GM18909 (cell line): ENCODE measurements around the gene AMPD2.
A peak's percentile ranks its signal among the peaks of the same experiment; 100 is the strongest.

Experiments
- ATAC-seq: cut with Tn5 transposase; IDR thresholded peaks from one replicate; pipeline ENCODE4 v1.9.1; 2021; ENCODE audit warnings: mild to moderate bottlenecking; ENCODE audit not compliant: unreplicated experiment, poor library complexity

AMPD2 gene

DNA sequence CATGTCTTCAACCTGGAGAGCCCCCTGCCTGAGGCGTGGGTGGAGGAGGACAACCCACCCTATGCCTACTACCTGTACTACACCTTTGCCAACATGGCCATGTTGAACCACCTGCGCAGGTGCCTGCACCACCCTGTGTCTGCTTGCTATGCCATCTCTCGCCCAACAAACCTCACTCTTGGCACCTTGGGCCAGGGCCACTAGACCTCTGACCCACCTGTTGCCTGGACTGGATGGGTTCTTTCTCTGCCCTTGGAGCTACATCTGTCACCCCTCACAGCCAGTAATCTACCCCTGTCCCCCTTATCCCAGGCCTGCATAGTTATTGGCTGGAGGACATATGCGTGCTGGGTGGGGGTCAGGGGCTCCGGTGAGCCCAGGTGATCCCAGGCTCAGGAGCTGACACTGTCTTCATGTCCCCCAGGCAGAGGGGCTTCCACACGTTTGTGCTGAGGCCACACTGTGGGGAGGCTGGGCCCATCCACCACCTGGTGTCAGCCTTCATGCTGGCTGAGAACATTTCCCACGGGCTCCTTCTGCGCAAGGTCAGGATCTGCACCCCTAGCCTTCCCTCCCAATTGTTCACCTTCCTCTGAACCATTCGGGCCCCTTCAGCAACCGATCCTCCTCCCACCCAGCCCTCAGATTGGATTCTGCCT is 9.9 kb downstream of the AMPD2 start:
- no peak for ATAC-seq

DNA sequence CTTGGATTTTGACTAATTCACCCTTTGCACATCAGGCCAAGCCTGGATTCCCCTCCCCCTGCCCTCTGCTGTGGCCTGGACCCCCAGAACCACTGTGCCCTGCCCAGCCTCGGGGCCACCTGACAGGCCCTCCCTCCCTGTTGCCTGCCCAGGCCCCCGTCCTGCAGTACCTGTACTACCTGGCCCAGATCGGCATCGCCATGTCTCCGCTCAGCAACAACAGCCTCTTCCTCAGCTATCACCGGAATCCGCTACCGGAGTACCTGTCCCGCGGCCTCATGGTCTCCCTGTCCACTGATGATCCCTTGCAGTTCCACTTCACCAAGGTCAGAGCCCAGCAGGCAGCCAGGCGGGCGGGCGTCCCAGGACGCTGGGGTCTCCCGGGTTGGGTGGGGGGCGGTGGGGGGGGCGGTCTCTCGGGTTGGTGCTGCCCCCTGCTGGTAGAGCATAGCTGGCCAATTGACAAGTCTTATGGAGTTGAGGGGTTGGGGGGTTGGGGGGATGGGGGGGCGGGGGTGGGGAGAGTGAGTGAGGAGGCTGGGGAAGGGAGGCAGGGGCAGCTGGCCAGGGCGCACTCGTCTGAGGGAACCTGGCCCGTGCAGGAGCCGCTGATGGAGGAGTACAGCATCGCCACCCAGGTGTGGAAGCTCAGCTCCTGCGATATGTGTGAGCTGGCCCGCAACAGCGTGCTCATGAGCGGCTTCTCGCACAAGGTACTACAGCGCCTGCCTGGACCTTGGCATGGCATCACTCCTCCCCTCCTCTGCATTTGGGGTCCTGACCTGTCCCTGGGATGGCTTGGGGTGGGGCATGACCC is 10.7 kb downstream of the AMPD2 start:
- no peak for ATAC-seq

DNA sequence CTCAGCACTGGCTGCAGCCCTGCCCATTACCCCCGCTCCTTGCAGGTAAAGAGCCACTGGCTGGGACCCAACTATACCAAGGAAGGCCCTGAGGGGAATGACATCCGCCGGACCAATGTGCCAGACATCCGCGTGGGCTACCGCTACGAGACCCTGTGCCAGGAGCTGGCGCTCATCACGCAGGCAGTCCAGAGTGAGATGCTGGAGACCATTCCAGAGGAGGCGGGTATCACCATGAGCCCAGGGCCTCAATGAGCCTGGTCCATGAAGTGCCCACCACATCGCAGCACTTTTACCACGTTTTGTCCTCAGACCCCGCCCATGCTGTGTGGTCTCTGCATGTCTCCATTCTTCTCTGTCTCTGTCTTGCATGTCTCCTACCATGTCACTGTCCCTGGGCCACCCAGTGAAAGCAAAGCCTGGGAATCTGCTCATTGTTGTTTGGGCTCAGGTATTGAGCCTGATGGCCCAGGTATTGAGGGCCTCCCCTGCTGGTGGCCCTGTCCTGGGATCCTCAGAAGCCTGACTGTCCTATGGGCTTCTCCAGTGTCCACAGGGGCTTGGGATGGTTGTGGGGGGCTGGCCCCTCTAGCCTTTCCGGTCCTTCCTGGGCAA is 11.4 kb downstream of the AMPD2 start:
- ATAC-seq, result no peak

DNA sequence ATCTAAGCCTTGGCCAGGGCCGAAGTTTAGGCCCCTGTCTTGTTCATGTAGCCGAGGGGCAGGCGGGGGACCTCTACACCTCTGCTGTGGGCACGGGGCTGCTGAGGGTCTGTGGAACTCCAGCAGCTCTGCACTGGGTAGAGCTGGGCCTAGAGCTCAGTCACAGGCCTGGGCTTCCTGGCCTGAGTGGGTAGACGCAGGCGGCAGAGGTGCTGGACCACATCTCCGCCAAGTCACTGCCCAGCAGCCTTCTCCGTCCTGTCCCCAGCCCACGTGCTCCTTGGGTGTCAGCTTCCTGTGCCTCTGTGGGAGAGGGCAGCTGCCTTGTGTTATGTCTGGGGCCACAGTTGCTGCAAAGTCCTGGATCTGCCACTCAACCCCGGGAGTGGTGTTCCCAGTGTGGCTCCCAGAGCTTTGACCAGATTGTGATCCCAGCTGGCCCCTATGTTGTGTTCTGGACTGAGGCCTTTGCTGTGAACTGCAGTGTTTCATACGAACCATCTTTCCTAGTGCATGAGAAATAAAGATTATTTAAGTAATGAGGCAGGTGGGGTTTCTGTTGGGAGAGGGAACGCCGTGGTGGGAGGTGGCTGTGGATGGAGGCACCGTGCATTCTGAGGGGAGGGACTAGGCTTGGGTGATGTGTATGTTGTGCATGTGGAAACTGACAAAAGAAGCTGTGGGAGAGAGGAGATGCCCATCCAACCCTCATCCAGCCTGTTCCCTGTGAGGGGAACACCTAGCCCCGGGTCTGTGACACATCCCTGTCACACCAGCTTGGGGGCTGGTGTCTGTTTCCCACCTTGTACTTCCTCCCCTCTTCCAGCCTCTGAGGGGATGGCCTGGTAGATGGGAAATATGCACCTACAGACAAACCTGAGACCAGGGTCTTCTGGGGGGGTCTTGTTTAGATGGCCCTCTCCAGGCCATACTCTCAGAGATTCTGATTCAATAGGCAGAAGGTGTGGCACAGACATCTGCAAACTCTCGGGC is 12.2 kb downstream of the AMPD2 start:
- ATAC-seq, result no peak

DNA sequence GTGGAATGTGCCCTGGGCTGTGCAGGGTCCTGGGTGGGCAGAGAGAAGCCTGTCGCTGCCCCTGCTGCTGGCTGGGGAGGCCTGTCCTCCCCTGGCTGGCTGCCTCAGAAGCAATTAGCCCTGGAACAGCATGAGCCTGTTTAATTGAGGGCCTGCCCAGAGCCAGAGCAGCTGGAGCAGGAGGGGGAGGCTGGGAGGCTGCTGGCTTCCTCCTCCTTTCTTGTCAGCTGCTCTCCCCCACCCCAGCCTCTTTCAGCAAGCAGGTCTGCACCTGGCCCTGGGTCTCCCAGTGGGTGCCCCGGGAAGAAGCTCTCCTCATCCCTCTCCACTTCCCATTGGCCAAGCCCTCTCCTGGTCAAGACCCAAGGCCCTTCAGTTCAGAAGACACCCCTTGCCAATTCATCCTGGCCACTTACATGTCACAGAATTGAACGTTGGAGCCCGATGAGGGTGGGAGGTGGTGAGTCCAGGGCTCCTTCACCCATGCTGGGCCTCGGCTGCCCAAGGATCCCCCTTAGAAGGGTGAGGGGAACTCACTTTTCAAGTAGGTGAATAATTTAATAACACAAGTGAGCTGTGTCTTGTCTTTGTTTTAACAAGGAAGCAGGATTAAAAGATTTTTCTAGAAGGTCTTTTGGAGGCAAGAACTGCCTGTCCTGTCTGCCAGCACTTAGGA is 13.2 kb downstream of the AMPD2 start:
- no peak for ATAC-seq

DNA sequence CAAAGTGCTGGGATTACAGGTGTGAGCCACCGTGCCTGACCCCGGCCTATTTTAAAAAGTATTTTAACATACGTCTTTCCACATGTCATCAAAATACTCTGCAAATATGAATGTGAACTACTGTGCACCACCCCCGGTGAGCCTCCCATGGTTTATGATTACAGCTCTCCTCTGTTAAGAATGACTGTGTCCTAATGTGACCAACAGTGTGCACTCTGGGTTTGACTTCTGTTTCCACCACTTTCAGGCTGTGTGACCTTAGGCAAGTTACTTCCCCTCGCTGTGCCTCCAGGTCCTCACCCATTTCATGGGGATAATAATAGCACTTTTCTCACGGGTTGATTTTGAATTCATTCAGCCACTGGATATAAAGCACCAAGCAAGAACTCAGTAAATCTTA is 14.7 kb downstream of the AMPD2 start:
- ATAC-seq, result no peak

DNA sequence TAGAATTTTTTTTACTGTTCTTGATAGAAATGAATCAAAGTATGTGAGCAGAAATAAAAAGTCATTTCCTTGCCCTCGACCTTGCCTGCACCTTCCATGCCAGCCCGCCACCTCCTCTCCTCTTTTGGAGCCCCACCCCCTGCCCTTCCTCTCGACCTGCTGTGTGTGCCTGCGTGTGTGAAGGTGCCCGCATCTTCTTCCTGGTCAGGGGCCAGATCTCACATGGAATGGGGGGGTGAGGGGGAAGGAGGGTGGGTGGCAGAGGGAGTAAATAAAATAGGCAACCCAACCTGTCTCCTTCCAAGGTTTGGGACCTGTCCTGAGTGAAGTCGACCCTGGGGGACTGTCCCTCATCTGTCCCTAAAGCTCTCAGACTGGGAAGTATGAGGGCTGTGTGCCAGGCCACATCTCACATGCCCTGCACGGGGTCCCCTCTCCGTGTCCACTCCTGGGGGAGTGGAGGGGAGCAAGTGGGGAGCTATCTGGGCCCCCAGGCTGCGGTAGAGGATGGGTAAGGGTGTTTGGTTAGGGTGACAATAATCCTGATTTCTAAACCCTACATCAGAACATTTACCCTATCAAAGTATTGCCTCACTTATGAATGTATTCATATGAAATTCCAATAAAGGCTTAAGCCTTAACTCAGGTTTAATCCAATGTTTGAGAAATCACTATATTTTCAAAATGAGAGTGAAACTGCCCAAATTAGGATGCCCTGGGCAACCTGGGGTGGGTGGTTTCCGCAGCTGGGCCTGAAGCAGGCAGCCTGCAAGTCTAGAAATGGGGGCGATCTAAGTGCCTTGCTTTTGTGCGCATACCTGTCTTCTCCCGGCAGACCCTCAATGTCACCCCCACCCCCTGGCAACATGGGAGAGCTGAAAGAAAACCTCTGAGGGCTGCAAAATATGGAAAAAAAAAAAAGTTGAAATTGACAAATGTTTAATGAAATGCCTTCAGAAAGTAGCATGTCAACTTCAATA is 15.4 kb downstream of the AMPD2 start:
- ATAC-seq, result no peak

DNA sequence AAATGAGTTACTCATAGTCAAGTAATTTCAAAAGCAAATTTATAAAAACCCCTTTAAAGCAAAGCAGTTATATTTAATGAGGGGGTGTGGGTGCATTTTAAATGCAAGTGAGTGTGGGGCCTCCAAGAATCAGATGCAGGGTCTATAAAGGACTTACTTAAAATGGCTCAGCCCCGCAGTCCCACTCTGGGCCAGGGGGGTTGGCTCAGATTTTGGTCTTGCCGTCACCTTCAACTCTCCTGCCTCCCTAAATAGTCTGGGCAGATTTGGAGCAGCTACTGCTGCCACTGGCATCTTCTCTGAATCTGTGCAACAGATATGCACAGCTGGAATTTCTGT is 16.2 kb downstream of the AMPD2 start:
- no peak for ATAC-seq

DNA sequence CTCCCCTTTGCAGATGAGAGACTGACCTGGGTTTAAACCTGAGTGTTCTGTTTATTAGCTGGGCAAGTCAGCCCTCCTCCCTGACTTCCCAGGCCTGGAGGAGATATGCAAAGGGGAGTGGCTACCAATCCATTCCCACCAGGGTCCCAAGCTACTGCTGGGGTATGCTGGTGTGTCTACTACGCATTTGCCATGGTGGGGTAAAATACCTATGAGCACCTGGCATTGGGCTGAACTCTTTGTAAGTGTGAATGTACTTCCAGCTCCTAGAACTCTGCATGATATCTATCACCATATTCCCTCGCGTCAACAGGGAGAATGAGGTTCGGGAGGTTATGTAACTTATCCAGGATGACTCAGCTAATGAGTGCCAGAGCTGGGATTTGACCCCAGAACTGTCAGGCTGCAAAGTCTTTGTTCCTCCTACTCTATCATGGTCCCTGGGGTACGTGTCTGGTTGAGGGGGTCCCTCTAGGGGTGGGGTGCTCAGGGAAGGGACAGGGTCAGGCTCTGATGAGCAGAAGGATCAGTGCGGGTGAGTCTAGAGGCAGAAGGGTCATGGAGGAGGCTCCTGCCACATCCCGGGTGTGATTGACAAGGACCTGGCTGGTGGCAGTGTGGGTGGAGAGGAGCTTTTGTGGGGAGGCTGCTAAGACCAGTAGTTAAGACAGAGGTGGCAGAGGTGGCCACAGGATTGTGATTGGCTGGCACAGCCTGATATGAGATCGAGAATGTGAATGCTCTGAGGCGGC is 16.7 kb downstream of the AMPD2 start:
- ATAC-seq, result no peak

DNA sequence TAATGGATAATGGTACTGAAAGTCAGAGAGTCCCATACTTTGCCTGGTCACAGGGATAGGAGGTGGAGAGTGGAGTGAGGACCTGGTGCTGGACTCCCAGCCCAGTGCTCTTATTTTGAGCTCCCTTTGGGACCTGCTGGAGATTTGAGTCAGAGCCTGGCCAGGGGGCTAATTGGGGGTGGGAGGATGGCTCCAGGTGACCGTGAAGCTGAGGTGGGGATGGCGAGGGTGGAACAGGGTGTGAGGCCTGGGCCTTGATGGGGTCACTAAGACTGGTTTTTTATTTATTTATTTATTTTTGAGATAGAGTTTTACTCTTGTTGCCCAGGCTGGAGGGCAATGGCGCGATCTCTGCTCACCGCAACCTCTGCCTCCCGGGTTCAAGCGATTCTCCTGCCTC is 17.8 kb downstream of the AMPD2 start:
- no peak for ATAC-seq

DNA sequence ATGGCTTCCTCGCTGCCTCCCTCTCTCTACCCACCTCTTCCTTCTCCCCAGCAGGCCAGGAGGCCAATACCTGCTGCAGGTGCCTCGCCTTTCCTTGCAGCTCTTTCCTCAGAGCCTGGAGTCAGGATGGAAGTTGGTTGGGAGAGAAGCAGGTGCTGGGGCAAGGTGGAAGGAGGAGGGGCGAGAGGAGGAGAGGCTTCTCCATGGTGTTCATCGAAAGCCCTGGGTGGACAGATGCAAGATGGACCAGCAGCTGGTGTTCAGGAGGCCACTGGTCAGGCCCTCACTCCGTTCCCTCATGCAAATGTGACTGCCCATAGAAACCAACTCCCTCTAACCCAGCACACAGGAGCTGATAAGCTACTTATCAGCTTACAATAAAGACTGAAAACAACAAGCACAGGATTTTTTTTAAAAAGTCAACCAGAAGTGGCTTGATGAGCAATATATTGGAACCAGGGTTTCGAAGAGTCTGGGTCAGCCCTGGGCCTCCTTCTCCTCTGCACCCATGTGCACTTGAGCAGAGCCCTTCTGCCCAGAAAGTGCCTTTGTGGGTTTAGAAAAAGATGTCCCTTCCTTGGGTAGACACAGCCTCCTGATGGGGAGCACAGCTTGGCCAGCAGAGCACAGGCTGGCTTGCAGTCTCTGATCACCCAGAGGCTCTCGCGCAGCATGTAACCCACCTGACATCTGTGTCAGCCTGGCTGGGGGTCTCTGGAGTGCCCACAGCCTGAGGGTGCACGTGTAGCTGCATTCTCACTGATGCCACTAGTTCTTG is 19.6 kb downstream of the AMPD2 start:
- no peak for ATAC-seq

DNA sequence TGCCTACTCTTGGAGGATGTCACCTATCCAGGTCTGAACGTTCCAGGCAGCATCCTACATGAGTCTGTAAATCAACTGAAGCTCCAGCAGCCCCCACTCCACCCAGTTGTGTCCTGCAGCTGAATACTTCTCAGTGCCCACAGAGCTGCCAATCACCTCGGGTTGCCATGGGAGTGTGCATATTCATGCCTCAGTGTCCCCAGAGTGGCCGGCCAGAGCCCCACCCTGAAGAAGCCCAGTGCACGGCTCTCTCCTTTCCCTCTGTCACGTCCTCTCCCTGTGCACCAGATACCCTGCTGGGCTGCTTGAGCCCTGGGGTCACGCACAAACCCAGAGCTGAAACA is 20.2 kb downstream of the AMPD2 start:
- peak; percentile 2 for ATAC-seq

DNA sequence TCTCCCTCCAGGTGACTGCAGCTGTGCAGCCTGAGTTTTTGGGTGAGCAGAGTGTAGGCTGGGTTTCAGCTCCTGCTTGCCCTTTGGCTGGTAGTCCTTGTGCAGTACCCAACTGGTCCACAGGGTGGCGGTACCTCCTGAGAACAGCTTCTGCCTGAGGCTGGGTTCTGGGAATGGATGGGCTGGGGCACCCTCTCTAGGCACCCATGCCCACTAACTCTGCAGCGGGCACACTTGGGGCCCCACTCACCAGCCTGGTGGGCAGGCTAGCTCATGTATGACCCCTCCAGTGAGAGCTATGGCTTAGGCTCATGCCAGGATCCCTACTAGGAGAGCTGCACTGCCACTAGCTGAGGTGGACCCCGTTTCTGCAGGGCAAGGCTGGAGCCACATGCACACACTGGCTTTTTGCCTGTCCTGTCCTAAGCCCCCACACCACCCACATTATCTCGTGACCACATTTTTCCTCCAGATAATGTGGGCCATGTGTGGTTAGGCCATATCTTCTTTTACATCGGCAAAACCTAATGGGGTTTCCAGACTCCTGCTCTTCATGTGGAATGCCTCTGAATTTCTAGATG is 20.7 kb downstream of the AMPD2 start:
- ATAC-seq, result peak; percentile 58

DNA sequence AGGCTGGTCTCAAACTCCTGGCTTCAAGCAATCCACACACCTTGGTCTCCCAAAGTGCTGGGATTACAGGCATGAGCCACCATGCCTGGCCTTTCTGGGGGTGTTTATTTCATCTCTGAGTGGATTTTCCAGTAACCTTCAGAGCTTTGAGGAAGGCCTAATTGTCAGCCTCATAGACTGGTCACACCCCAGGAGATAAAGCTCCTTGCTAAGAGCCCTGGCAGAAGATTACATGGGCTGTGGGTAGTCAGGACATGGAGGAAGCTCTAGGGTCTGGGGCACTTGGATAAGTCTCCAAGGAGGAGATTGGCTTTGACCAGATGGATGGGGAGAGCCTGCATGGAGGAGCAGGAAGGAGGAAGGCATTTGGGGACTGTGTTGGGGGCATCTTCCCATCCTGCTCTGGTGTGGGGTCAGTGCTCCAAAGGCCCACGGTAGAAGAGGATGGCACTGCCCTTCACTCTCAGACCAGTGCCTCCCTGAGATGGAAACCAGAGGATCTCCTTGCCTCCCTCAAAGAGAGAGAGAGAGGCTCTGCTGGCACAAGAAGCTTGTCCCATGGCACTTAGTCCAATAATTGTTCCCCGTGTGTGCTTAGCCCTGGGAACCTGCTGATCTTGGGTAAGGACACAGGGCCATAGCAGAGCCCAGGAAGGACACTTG is 21.6 kb downstream of the AMPD2 start:
- ATAC-seq, result no peak

DNA sequence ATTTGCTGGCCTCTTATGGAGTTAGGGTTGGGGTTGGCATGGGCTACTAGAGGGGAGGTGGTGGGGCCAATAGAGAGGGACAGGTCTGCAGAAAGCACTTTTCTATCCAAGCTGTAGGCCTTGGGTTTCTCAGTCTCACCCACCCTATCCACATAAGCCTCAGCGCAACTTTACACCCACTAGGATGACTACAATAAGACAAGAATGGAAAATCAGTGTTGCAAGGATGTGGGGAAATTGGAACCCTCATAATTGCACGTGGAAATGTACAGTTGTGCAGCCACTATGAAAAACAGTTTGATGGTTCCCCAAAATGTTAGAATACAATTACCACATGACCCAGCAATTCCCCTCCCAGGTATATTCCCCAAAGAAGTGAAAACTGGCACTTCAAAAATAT is 22.2 kb downstream of the AMPD2 start:
- no peak for ATAC-seq

DNA sequence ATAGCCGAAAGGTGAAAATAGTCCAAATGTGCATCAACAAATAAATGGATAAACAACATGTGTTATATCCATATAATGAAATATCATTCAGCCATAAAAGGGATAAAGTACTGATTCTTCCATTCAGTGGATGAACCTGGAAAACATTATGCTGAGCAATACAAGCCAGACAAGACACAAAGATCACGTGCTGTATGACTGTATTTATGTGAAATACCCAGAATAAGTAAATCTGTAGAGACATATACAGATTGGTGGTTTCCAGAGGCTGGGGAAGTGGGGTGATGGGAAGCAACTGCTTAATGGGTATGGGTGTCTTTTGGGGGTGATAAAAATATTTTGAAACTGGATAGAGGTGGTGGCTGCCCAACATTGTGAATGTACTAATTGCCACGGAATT is 23.0 kb downstream of the AMPD2 start:
- ATAC-seq, result no peak
